GM18519 (cell line): Measurements from ENCODE around the gene NCOA7.
"Not testable (repeated sequence)": the region's sequence is repeated elsewhere in the genome, so short reads cannot be mapped to it uniquely, and the experiment has no call there.

Experiments used
- ATAC-seq: cut with Tn5 transposase; IDR thresholded peaks from one replicate; pipeline ENCODE4 v1.9.1; 2021; ENCODE audit warnings: mild to moderate bottlenecking, moderate library complexity; ENCODE audit not compliant: unreplicated experiment, low FRiP score

Gene NCOA7

DNA sequence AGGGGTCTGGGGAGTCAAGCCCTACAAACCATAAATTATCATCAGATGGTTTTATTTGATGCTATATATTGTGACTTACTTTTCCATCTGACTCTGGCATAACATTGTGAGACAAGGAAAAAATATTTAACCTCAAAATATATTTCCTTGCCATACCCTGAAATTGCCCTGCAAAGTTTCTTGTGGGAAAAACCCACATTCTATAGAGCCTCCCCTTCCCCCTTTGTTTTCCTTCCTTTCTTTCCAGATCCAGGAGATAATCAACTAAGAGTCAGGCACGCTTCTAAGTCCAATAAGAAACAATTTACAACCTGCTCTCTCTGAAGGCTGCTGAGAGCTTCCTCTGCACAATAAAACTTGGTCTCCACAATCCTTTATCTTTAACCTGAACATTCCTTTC is 148.3 kb downstream of the NCOA7 start:
- no peak for ATAC-seq

DNA sequence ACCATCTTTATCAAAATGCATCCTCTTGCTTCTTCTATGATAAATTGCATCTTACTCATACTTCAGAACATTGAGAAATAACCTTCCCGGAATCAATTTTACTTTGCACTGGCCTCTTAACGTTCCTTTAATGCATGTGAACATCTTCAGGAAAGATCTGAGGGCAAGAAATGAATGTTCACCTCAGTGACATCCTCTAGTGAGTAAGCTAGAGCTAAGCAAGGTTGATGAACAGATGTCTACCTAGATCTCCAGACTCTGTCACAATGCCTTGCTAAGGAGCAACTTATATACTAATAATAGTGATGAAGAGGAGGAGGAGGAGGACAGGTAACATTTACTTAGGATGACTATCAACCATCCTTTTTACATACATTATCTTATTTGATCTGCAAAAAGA is 149.0 kb downstream of the NCOA7 start:
- no peak for ATAC-seq

DNA sequence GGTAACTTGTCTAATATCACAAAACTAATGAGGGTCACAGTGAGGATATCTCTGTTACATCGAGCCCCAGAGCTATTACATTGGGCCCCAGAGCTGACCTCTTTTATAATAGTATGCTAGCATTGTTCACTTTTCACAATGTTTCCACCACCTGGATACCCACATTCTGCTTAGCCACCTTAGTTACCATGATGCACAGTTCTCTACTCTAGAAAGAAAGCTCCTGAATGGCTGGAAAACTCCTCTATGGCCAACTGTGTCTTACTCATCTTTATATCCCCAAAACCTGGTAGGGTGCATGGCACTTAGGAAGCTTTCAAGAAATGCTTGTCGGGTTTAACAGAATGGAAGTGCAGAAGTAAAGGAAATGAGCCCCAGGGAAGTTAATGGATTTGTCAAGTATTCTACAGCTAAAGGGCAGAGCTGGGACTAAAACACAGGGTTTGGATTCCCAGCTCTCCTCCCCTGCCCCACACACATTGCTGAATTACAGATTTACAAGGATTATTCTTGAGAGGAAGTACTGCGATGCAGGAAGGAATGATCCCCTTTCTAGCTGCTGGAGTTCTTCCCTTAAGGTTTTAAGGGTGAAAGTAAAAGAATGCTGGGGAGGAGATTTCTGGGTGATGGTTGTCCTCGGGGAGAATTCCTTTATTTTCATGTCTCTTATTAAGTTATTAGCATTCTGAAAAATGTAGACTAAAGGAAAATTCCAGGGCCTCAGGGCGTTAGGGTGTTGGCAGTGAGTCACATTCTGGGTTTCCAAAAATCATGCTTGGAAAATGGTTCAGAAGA is 149.7 kb downstream of the NCOA7 start:
- ATAC-seq = no peak

DNA sequence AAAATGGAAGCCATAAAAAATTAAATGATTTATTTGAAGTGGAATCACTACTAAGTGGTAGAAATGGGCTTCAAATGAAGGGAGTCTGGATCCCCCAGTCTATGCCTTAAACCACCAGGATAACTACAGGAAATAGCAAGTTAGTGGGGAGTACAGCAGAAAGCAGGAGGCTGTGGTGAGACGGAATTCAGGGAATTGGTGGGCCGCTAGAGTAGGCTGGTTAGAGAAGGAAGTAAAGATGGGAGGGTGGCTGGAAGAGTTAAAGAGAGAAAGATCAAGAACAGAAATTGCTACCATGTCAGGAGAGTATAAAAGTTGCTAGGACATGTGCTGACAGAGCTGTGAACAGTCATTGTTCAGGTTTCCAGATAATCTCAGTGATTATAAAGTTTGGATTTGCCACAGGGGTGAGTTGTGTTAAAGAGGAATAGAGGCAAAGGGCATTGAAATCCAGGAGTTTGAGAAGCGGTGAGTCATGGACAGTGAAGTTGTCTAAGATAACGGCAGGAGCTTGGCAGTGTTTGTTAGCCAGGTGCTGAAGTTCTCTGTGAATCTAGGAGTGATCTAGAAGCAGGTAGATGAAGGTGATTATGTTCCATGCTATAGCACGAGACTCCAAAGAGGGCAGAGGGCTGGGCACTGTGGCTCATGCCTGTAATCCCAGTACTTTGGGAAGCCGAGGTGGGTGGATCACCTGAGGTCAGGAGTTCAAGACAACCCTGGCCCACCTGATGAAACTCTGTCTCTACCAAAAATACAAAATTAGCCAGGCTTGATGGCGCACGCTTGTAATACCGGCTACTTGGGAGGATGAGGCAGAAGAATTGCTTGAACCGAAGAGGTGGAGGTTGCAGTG is 152.1 kb downstream of the NCOA7 start:
- ATAC-seq = no peak

DNA sequence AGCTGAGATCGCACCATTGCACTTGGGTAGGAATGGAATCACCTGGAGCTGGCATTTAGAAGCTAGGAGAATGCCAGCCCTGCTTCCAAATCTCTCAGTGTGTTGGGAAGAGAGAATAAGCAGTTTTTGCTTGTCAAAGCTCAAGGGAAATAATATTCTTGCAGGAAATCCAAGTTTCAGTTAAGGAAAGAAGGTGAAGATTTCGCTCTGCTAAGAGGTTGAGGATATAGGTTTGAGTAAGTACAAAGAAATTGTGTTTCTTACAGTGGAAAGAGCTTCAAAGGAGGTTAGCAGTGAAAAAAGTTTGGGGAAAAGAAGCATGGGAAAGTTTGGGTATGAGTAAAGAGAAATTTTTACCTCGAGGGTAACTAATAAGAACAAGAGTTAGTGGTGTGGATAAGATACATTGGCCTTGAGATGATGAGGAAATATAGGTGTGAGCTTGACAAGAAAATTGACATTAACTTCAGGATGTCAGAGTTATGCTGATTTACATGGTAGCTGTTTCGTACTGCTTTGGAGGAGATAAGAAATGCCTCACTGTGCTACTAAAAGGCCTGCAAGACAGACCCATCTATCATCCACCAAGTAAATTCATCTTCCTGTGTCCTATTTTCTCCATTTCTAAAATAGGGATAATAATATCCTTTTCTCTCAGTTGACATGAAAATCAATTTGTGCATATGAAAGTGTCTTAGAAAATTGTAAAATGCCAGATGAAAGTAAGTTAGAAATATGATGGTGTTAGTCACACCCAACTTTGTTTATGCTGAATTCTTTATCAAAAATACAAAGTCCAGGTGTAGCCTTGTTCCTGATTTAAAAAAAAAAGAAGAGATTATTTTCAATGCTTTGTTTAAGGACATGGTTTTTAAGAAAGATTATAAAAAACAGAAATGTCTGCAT is 153.0 kb downstream of the NCOA7 start:
- ATAC-seq = no peak

DNA sequence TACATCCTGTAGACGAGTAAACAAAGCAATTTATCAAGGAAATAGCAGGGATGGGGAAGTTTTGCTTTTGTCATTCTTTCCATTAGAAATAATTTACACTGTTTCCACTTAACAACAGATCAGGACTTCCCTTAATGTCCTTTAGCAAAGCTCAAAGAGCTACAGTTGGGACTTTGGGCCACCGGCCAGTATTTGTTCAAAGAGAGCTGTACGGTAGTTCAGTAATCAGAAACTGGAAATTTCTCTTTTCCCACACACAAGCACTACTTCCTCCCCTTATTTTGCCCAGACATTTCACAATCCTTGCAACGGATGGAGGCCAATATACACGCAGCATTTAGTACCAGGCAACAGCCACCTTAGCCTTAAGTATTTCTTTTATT is 153.7 kb downstream of the NCOA7 start:
- no peak for ATAC-seq

DNA sequence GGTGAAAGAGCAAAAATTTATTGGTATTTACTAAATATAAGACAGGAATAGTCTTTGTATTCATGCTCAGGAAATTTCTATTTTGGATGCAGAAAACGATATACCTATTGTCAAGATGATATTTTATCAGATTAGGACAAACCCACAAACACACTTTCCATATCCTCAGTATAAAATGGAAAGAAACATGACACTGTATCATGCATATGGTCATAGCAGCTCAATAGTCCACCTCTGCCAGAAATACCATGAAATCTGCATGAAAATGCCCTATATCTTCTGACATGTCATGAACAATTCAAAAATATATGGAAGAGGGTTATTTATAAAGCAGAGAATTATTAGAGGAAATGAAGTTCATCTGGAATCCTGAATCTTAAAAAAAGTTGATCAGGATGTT is 154.1 kb downstream of the NCOA7 start:
- ATAC-seq = no peak

DNA sequence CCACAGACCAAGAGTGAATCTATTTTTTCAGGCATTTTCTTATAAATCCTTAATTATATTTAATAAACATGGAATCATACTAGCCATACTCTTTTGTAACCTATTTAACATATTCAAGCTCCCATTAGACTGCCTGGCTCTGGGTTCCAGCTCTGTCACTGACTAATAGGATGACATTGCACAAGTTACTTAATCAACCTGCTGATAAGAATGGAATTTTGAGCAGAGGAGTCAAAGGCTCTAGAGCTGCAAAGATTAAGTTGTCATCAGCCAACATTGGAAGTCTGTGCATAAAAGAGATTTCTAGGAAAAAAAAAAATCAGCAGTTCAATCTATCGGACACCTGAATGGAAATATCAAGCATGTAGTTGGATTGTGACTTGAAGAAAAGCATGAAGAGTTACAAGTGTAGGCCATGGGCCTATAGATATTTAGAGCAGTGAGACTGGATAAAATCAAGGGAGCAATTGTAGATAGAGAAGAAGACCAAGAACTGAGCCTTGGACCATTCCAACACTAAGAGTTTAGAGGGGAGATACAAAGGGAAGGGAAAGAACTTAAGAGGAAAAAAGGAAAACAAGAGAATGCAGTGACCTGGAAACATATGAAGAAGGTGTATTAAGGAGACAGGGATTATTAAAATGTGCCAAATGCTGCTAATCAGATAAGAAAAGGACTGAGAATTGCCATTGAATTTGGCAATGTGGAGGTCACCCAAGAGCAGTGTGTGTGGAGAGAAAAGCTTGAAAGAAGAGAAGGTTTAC is 154.8 kb downstream of the NCOA7 start:
- ATAC-seq = no peak

DNA sequence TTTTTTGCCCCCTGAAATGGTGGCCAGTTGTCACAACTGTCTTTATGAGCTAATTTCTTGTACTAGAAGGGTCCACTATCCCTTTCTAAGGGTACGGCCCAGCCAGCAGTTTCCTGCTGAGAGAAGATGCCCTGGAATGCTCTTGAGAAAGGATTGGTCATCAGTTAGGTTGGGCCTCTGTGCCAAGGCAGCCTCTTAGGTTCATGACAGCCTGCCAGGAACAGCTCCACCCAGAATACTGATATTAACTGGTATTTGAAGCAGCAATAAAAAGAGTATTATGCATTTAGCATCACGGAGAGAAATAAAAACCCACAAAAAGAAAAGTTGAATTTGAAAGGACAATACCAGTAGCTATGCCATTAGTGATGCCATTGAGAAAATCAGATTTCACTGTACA is 156.9 kb downstream of the NCOA7 start:
- ATAC-seq = no peak

DNA sequence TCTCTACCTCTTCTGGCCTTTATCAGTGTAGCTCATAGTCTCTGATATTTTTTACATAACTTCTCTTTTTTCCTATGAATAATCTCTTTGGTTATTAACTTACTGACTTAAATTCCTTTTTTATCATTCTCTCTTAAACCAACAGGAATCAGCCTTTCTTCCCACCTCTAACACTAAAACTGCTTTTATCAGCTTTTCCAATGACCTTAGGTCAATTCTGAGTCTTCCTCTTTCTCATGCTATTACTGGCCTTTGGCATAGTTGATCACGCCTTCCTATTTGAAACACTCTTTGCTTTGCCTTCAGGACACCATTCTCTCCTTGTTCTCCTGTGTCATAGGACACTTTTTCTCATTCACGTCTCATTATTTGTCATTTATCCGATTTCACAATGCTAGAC is 157.7 kb downstream of the NCOA7 start:
- ATAC-seq = no peak

DNA sequence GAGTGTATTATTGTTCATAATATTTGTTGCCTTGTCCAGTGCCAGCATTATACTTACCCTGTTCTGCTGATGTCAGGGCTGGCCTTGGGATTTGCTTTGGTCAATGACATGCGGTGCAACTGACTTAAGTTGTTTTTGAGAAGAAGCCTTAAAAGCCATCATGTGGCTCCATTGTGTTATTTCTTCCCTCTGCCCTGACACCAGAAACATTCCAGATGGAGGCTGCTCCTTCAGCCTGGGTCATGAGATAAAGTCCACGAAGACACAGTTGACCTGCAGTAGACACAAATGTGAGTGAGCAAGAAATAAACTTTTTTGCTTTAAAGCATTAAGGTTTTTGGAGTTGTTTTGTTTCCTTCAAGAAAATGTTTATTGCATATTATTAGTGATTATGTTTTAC is 158.3 kb downstream of the NCOA7 start:
- no peak for ATAC-seq

DNA sequence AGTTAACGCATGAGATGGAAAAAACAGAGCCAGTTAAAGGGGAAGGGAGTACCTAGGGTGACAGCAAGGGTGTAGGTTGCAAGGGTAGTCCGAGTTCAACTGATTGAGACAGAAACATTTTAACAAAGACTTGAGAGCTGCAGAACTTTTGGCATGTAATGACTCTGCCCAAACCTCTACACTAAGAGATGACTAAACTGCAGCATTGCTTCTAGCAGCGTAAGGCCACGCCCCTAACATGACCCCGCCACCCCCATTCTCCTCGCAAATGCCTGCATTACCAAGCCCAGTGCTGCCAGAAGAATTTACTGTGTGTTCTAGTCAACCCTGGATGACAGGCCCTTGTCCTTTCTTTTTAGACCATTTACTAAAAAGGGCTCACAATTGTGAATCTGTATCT is 159.5 kb downstream of the NCOA7 start:
- ATAC-seq = no peak

DNA sequence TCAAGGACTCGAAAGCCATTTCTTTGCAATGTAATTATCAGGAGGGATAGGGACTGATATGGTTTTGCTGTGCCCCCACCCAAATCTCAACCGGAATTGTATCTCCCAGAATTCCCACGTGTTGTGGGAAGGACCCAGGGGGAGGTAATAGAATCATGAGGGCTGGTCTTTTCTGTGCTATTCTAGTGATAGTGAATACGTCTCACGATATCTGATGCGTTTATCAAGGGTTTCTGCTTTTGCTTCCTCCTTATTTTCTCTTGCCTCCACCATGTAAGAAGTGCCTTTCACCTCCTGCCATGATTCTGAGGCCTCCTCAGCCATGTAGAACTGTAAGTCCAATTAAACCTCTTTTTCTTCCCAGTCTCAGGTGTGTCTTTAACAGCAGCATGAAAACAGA is 160.0 kb downstream of the NCOA7 start:
- not testable (repeated sequence) for ATAC-seq

DNA sequence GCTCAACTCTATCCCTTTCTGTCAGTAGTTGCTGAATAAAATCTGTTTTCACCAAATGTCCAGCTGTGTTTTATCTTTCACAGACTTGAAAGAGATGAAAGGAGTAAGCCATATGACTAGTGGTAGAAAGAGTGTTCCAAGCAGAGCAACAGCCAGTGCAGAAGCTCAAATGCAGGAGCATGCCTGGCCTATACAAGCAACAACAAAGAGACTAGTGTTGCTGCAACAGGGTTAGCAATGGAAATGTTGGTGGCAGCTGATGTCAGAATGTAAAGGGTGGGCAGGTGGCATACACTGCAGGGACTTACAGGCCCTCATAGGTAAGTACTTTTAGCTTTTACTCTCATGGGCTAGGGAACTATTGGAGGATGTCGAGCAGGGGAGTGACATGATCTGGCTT is 160.6 kb downstream of the NCOA7 start:
- ATAC-seq = no peak

DNA sequence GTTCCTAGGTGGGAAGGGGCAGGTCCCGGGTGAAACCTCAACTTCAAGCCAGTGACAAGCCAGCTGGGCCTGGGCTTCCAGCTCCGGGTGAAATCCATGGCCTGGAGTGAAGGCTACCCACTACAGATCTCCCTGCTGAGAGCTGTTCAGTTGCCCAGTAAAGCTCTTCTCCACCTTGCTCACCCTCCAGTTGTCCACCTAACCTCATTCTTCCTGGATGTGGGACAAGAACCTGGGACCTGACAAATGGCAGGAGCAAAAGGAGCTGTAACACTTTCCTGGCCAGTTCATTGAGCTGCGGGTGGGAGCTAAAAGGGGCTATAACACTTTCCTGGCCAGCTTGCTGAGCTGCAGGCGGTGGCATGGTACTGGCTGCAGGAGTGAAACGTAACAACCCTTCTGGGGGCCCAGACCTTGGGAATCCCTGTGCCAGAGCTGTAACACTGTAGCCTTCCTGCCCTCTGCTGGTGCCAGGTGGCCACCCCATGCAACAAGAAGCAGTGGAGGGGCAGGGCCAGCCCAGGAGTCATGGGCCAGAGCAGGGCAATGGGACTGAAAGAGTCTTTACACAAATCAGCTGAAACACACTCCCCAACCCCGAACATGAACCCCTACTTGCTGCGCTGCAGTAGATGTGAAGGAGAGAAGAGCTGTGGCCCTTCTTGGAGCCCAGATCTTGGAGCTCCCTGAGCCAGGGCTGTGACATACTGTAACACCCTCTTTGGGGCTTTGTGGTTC is 162.2 kb downstream of the NCOA7 start:
- ATAC-seq = no peak

DNA sequence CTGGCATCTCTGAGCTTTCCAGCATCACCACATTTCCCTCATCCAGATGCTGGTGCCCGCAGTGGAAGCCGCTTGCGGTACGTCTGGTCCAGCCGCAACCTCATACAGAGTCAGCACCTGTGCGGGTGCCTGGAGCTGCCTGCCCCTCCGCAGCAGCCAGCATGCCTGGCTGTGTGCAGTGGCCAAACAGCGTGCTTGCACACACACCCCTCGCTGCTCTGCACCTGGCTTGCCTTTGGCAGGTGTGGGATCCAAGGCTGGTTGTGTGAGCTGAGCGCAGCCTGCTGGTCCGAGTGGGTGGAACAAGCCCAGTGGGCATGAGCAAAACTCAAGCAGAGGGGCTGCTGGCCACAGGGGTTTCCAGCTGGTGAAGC is 162.7 kb downstream of the NCOA7 start:
- no peak for ATAC-seq

DNA sequence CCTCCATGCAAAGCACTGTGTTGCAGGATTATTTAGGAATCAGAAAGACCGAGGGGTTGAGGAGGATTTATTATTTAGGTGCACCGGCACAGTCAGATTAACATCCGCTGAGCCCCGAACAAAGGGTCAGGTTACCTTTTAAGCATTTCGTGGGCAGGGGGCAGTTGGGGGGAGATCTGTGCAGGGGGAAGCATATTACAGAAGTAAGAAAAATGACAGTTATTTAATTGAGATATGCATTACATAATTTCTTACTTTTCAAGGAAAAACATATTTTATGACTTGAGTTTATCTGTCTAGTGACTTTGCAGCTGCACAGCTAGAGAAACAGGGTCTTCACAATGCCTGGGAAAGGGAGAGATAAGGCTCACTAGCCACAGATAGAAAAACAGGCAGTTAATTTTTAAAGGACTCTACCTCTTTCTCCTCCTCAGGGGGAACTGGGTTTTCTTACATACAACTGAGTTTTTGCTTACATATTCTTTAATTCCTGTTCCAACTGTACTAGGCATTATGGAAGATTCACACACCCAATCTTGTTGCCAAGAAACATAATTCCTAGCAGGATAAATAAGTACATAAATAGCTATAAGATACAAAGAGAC is 164.1 kb downstream of the NCOA7 start:
- ATAC-seq = no peak

DNA sequence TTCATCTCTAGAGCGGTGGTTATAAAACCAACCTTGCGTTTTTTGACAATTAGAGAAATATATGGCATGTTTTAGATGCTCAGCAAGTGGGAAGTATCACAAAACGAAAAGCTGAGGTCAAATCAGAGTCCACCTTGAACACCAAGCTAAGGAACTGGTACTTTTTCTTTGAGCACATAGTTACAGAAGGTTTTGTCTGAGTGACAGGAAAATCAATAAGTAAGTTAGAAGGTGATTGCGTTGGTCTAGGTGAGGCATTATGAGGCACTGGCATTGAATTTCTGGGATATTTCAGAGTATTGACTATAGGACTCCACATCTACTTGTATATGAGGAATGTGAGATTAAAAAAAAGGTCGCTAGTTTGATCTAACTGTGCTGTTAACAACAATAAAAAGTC is 165.2 kb downstream of the NCOA7 start:
- ATAC-seq = no peak
